MM.1S (cell line): Measurements from ENCODE around the gene TLCD1.

Experiments used
- DNase-seq: peaks from one replicate; pipeline ENCODE4 v3.0.0-alpha.2; 2015
- H2AFZ ChIP-seq: fragments of 300-600 bp; sonication (generic); 2 replicates; pipeline ENCODE4 v1.6.0; 2016; ENCODE audit warnings: antibody characterized with exemption, low read length
- H3F3A ChIP-seq: fragments of 300-600 bp; sonication (generic); 2 replicates; pipeline ENCODE4 v1.6.1; 2016; ENCODE audit warnings: mild to moderate bottlenecking, antibody characterized with exemption, low read length, moderate library complexity, mixed read lengths; ENCODE audit not compliant: insufficient read depth
- H3K27ac ChIP-seq: fragments of 300-600 bp; sonication (generic); 2 replicates; pipeline ENCODE4 v1.5.1; 2016; ENCODE audit warnings: mild to moderate bottlenecking, low read length
- H3K27me3 ChIP-seq: fragments of 300-600 bp; sonication (generic); replicated peaks from 2 replicates; pipeline ENCODE4 v1.6.0; 2016; ENCODE audit warnings: low read length; ENCODE audit not compliant: insufficient read depth
- H3K36me3 ChIP-seq: fragments of 300-600 bp; sonication (generic); replicated peaks from 2 replicates; pipeline ENCODE4 v1.6.1; 2016; ENCODE audit warnings: mild to moderate bottlenecking, low read length, mixed read lengths; ENCODE audit not compliant: insufficient read depth
- H3K4me1 ChIP-seq: fragments of 300-600 bp; sonication (generic); 2 replicates; pipeline ENCODE4 v1.6.1; 2016; ENCODE audit warnings: low read length, mixed read lengths
- H3K4me2 ChIP-seq: fragments of 300-600 bp; sonication (generic); 2 replicates; pipeline ENCODE4 v1.6.0; 2016; ENCODE audit warnings: low read depth, low read length
- H3K4me3 ChIP-seq: fragments of 300-600 bp; sonication (generic); 2 replicates; pipeline ENCODE4 v1.5.1; 2016; ENCODE audit warnings: low read length, mixed read lengths
- H3K79me2 ChIP-seq: fragments of 300-600 bp; sonication (generic); 2 replicates; pipeline ENCODE4 v1.6.1; 2016; ENCODE audit warnings: mixed run types, low read length, mixed read lengths
- H3K9ac ChIP-seq: fragments of 300-600 bp; sonication (generic); 2 replicates; pipeline ENCODE4 v1.6.1; 2016; ENCODE audit warnings: low read length, mixed read lengths
- H3K9me2 ChIP-seq: fragments of 300-600 bp; sonication (generic); replicated peaks from 2 replicates; pipeline ENCODE4 v1.6.1; 2016; ENCODE audit warnings: mild to moderate bottlenecking, low read length, mixed read lengths; ENCODE audit not compliant: insufficient read depth
- H3K9me3 ChIP-seq: fragments of 300-600 bp; sonication (generic); replicated peaks from 2 replicates; pipeline ENCODE4 v1.6.1; 2016; ENCODE audit warnings: mild to moderate bottlenecking, low read length, mixed read lengths; ENCODE audit not compliant: insufficient read depth
- H4K20me1 ChIP-seq: fragments of 300-600 bp; sonication (generic); 2 replicates; pipeline ENCODE4 v1.6.1; 2016; ENCODE audit warnings: mild to moderate bottlenecking, low read length, moderate library complexity, mixed read lengths; ENCODE audit not compliant: insufficient read depth
- EZH2 ChIP-seq: fragments of 300-600 bp; sonication (generic); optimal IDR thresholded peaks from 2 replicates; pipeline ENCODE3; 2017; ENCODE audit warnings: low read depth, mild to moderate bottlenecking, antibody characterized with exemption, low read length, mixed read lengths
- EZH2phosphoT487 ChIP-seq: fragments of 300-600 bp; sonication (generic); IDR thresholded peaks from 2 replicates; pipeline ENCODE4 v1.6.1; 2018; ENCODE audit warnings: antibody characterized with exemption, low read length
- TF ChIP-seq, protein P1 (sequence below): fragments of 300-600 bp; sonication (generic); IDR thresholded peaks from 2 replicates; pipeline ENCODE4 v1.5.1; 2016; ENCODE audit warnings: antibody characterized with exemption, low read length, mixed read lengths

The TLCD1 gene

DNA sequence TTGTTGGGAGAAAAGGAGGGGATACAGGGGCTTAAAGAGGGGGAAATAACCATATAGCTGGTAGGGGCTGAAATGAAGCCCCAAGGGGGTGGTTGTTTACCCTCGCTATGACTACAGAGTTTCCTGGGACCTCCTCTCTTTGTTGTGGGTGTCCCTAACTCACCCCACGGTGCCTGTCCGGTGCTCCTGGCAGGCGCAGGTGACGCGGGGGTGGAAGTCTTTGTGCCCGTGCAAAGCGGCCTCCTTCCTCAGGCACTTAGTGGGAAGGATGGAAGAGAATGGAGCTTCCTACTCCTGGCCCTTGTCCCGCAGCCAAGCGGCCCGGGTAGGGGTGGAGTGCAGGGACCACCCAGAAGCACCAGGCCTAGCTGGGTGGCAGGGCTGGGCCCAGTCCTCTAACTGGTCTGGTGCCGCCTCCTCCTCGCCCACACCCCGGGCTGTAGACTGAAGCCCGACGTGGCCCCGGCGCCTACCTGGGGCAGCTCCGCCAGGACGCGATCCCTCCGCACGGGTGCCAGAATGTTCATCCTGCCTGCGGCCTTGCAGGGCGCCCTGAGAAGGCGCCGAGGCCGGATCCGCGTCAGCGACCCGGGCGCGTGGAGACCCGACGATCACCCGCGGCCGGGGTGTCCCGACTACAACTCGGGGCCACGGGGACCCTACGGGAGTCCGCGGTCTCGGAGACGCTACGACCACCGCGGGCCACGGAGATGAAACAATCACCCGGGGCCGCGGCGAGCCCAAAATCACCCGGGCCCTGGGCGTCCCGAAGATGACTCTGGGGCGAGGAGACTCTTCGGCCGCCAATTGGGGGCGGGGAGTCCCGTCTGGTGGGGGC lies 9.1 kb downstream of the TLCD1 start:
- Histone ChIP-seq H2AFZ (no peak overlapping the region), H3K9me2 (no peaks in the 10 kb centered on the region), H3K4me2 (no peak overlapping the region), H4K20me1 (0 out of 2 replicates have a peak, but pooled peaks cover 6% of the 10 kb centered on the region), H3K4me1 (no peaks in the 10 kb centered on the region), H3K27me3 (peaks cover 63% of the 10 kb centered on the region), H3K36me3 (peaks cover 9% of the 10 kb centered on the region; the same call in 1 of the 2 replicates), H3K4me3 (no peak overlapping the region), H3F3A (peaks cover 23% of the 10 kb centered on the region), H3K9me3 (no peaks in the 10 kb centered on the region), H3K9ac (no peak overlapping the region), H3K27ac (no peak overlapping the region), H3K79me2 (peaks cover 22% of the 10 kb centered on the region)
- TF ChIP-seq EZH2phosphoT487 (no peak), EZH2 (no peak)
- TF ChIP-seq, protein P1, sequence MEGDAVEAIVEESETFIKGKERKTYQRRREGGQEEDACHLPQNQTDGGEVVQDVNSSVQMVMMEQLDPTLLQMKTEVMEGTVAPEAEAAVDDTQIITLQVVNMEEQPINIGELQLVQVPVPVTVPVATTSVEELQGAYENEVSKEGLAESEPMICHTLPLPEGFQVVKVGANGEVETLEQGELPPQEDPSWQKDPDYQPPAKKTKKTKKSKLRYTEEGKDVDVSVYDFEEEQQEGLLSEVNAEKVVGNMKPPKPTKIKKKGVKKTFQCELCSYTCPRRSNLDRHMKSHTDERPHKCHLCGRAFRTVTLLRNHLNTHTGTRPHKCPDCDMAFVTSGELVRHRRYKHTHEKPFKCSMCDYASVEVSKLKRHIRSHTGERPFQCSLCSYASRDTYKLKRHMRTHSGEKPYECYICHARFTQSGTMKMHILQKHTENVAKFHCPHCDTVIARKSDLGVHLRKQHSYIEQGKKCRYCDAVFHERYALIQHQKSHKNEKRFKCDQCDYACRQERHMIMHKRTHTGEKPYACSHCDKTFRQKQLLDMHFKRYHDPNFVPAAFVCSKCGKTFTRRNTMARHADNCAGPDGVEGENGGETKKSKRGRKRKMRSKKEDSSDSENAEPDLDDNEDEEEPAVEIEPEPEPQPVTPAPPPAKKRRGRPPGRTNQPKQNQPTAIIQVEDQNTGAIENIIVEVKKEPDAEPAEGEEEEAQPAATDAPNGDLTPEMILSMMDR: no peak
- DNase-seq: no peak

DNA sequence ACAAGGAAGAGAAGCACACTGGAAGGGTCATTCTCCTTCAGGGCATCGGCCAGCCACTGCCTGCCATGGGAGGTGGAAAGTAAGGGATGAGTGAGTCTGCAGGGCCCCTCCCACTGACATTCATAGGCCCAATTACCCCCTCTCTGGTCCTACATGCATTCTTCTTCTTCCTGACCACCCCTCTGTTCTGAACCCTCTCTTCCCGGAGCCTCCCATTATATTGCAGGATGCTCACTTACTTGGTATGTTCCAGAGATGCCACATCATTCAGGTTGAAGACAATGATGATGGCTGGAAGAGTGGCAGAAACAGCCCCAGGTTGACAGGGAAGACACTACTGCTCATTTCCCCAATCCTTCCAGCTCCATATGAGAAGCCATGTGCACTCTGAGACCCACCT lies 10.8 kb downstream of the TLCD1 start:
- H3K4me3 ChIP-seq: no peak overlapping the region
- H3K4me2 ChIP-seq: no peak overlapping the region
- peaks cover 65% of the 10 kb centered on the region for H3K27me3 ChIP-seq
- TF ChIP-seq EZH2phosphoT487: no peak
- TF ChIP-seq, protein P1: no peak
- no peak for TF ChIP-seq EZH2
- H3K9me3 ChIP-seq: no peaks in the 10 kb centered on the region
- no peak overlapping the region for H3K27ac ChIP-seq
- DNase-seq: no peak
- no peaks in the 10 kb centered on the region for H4K20me1 ChIP-seq
- 0 out of 2 replicates have a peak, but pooled peaks cover 3% of the 10 kb centered on the region for H3K4me1 ChIP-seq
- H3F3A ChIP-seq: peaks cover 7% of the 10 kb centered on the region
- no peaks in the 10 kb centered on the region for H3K9me2 ChIP-seq
- no peak overlapping the region for H3K9ac ChIP-seq
- H3K36me3 ChIP-seq: no peaks in the 10 kb centered on the region
- H3K79me2 ChIP-seq: peaks cover 5% of the 10 kb centered on the region
- H2AFZ ChIP-seq: no peak overlapping the region

DNA sequence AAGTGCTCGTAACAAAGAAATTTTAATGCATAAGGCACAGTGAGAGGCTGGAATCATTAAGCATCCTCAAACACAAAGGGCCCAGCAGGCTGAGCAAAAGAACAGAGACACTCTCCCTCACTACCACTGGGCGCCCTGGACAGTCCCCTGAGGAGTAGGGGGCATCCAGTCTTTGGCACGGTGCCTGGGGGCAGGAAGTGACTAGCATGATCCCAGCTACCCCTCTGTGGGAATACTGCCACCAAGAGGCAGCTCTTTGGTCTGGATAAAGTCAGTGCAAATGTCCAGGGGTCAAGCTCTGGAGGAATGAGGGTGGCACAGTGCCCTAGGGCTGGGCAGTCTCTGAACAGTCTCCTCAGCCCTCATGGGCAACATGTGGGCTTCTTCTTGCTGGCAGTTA lies 11.8 kb downstream of the TLCD1 start:
- Histone ChIP-seq H4K20me1 (no peaks in the 10 kb centered on the region), H3K4me2 (no peak overlapping the region), H3K9me2 (no peaks in the 10 kb centered on the region), H3K9me3 (no peaks in the 10 kb centered on the region), H3K4me3 (no peak overlapping the region), H3K79me2 (no peaks in the 10 kb centered on the region), H3K4me1 (0 out of 2 replicates have a peak, but pooled peaks cover 3% of the 10 kb centered on the region), H3K9ac (no peak overlapping the region), H3K36me3 (no peaks in the 10 kb centered on the region), H3F3A (0 out of 2 replicates have a peak, but pooled peaks cover 4% of the 10 kb centered on the region), H3K27ac (no peak overlapping the region), H3K27me3 (peaks cover 65% of the 10 kb centered on the region), H2AFZ (no peak overlapping the region)
- TF ChIP-seq EZH2phosphoT487 (no peak), EZH2 (no peak)
- TF ChIP-seq, protein P1: no peak
- DNase-seq: no peak
